HEK293T (cell line): ENCODE measurements around the gene MATN4.

Experiments
- CTBP1 ChIP-seq: fragments of 450-650 bp; IDR thresholded peaks from 2 replicates; pipeline ENCODE4 v1.6.1; 2016; ENCODE audit warnings: borderline replicate concordance
- ELF4 ChIP-seq: fragments of 450-650 bp; IDR thresholded peaks from 2 replicates; pipeline ENCODE4 v1.6.1; 2017; ENCODE audit warnings: antibody characterized with exemption
- FOXM1 ChIP-seq: fragments of 450-650 bp; IDR thresholded peaks from 2 replicates; pipeline ENCODE4 v1.6.1; 2017; ENCODE audit warnings: mild to moderate bottlenecking, borderline replicate concordance
- L3MBTL2 ChIP-seq: fragments of 450-650 bp; conservative IDR thresholded peaks from 2 replicates; pipeline ENCODE4 v1.6.1; 2016; ENCODE audit warnings: mild to moderate bottlenecking
- NFRKB ChIP-seq: fragments of 450-650 bp; IDR thresholded peaks from 2 replicates; pipeline ENCODE4 v1.6.1; 2016; ENCODE audit warnings: mild to moderate bottlenecking, moderate library complexity

- TF ChIP-seq FOXM1 (no peak), NFRKB (no peak), CTBP1 (no peak), L3MBTL2 (no peak), ELF4 (no peak)
Observed at GRCh38 chr20:45300961-45301360, 7.1 kb downstream of the MATN4 start.
